ENCODE results near the gene PREX1. TPM values are rescaled to one million over a fixed set of nuclear protein-coding genes. Genes with fewer than 3 reads are reported as not detected.

The PREX1 gene
- total and polyA plus RNA-seq, 3 donors from 2014 or later, result 18.0 to 36.5 (median 27.1) TPM

DNA sequence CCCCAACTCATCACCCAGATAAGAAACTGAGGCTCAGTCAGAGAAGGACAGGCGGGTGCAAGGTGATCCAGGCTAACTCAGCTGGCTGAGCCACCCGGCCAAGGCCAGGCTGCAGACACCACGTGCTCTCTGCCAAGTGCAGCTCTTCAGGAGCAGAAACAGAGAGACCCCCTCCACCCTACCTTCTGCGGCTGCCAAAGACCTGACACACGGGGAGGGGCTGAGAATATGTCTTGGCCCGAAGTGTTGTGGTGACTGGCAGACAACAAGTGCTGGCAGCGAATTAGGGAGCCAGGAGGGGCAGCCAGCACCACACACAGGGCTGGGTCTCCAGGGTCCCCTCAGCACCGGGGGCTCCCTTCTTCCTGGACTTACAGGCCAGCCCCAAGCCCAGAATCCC, 22.5 kb downstream of the PREX1 start:
- no peak for TF ChIP-seq POLR2A (IDR thresholded peaks at IDR 0.05)
- TF ChIP-seq CTCF (IDR thresholded peaks at IDR 0.05), result no peak
- no peaks in the 10 kb centered on the region for H3K9me3 ChIP-seq
- H3K4me1 ChIP-seq, result no peaks in the 10 kb centered on the region
- no peak overlapping the region for H3K4me3 ChIP-seq
- H3K27ac ChIP-seq, result no peak overlapping the region
- H3K27me3 ChIP-seq, result no peaks in the 10 kb centered on the region
- no peaks in the 10 kb centered on the region for H3K36me3 ChIP-seq (ENCODE audit: low read depth, missing control alignments)
- DNase-seq, result no peak
- intact Hi-C loops (cut with DNase I; ENCODE audit: low total_unique reads), result no loop called here
- 67 to 83% methylated on average over 6 to 8 of the region's 8 CpGs for WGBS, 2 donors

GRCh38 chr20:48804300-48804980, 23.4 kb downstream of the PREX1 start:
- H3K4me3 ChIP-seq, result no peak overlapping the region
- DNase-seq, result no peak
- no peak overlapping the region for H3K27ac ChIP-seq
- 91 to 94% methylated on average over 16 of the region's 16 CpGs for WGBS, 2 donors
- H3K4me1 ChIP-seq, result no peaks in the 10 kb centered on the region
- no peaks in the 10 kb centered on the region for H3K9me3 ChIP-seq
- intact Hi-C loops (cut with DNase I; ENCODE audit: low total_unique reads), result no loop called here
- no peaks in the 10 kb centered on the region for H3K36me3 ChIP-seq (ENCODE audit: low read depth, missing control alignments)
- TF ChIP-seq POLR2A (IDR thresholded peaks at IDR 0.05), result no peak
- H3K27me3 ChIP-seq, result no peaks in the 10 kb centered on the region

DNA sequence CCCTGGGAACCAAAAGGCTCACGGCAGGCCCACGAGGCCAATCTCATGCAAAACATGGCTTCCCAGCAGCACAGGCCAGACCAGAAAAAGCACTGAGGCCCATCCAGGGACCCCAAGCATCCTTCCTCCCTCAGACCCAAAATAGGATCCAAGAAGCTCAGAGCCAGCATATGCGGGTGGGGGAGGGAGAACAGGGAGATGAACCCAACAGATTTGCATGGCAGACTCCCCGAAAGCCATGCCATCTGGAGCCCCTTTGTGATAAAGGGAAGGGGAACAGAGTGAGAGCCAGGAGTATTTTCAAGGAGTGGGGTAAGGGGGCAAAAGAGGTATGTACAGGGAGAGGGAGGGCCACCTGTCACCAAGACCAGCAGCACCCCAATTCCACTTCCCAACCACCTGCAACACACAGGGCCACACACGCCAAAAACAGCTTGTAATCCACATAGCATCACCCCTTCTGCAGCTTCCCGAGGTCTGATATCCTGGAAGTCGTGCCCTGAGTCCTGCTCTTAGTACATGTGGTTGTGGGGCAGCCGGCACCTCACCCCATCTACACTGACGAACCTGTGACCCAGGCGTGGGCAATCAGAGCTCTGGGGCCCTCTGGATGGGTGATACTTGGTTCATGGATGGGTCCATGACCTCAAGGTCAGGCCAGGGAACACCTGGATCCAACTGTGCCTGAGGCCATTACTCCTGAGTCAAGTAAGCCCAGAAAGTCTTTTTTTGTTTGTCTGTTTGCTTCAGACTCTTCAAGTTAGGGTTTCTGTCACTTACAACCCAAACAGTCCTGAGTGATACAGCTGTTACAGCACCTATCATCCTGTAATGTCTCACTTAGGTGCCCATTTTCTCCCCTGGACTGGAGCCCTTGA, 24.4 kb downstream of the PREX1 start:
- Histone ChIP-seq H3K4me1 (no peaks in the 10 kb centered on the region), H3K27me3 (no peaks in the 10 kb centered on the region), H3K4me3 (no peak overlapping the region), H3K27ac (no peak overlapping the region), H3K9me3 (no peaks in the 10 kb centered on the region), H3K36me3 (ENCODE audit: low read depth, missing control alignments) (no peaks in the 10 kb centered on the region)
- intact Hi-C loops (cut with DNase I; ENCODE audit: low total_unique reads), result no loop called here
- DNase-seq, result no peak
- WGBS, 2 donors, result 96% methylated on average over 5 to 10 of the region's 10 CpGs
- TF ChIP-seq CTCF (IDR thresholded peaks at IDR 0.05), result no peak
- no peak for TF ChIP-seq POLR2A (IDR thresholded peaks at IDR 0.05)

- Histone ChIP-seq H3K27me3 (no peaks in the 10 kb centered on the region), H3K27ac (no peak overlapping the region), H3K4me3 (no peak overlapping the region), H3K36me3 (ENCODE audit: low read depth, missing control alignments) (no peaks in the 10 kb centered on the region), H3K9me3 (no peaks in the 10 kb centered on the region), H3K4me1 (no peaks in the 10 kb centered on the region)
- DNase-seq, result no peak
- intact Hi-C loops (cut with DNase I; ENCODE audit: low total_unique reads), result no loop called here
- TF ChIP-seq CTCF (IDR thresholded peaks at IDR 0.05) (no peak), POLR2A (IDR thresholded peaks at IDR 0.05) (no peak)
- WGBS, 2 donors, result 96% methylated on average over 7 of the region's 7 CpGs; no CpG with 5 or more reads in 1 of the 2 donors
These were observed 25.2 kb downstream of the PREX1 start for GRCh38 chr20:48802647-48803046.

DNA sequence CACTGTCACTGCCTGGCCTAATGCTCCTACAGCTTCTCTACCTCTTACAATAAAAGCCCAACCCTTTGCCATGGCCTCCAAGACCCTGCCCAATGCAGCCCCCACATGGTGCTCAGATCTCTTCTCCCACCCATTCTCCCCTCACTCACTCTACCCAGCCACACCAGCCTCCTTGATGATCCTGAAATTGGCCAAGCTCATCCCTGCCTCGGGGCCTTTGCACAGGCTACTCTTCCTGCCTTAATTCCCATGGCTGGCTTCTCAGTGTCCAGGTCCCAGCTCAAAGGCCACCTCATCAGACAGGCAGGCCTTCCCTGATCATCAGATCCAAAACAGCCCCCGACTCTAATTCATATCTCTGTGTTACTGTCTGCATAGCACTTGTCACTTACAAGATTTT, 25.6 kb downstream of the PREX1 start:
- no peaks in the 10 kb centered on the region for H3K4me1 ChIP-seq
- no peaks in the 10 kb centered on the region for H3K9me3 ChIP-seq
- intact Hi-C loops (cut with DNase I; ENCODE audit: low total_unique reads), result no loop called here
- WGBS, 2 donors, result 89 to 95% methylated on average over 1 of the region's 2 CpGs
- H3K27ac ChIP-seq, result no peak overlapping the region
- H3K36me3 ChIP-seq (ENCODE audit: low read depth, missing control alignments), result no peaks in the 10 kb centered on the region
- no peaks in the 10 kb centered on the region for H3K27me3 ChIP-seq
- no peak overlapping the region for H3K4me3 ChIP-seq
- no peak for TF ChIP-seq CTCF (IDR thresholded peaks at IDR 0.05)
- no peak for TF ChIP-seq POLR2A (IDR thresholded peaks at IDR 0.05)
- DNase-seq, result no peak
